ENCODE measurements around the gene SSH2.

The SSH2 gene

DNA sequence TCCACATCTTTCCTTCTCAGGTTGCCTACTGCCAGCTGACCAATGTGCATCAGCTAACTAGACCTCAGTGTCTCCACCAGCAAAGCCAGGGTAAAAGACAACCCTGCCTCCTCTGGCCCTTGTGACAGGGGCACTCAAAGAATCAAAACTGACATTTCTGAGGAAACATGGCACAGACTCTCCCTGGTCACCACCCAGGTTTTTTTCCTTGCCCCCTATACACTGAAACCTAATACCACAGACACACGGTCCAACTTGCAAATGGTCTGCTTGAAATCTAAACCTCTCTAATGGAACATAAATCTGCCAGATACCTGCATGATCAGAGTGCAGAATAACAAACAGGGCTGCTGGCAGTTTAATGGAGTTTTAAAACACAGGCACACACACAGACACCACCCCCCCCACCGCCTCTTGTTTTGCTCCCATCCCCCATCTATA is 287.8 kb downstream of the SSH2 start (continued):
- no peak for TF ChIP-seq ZNF23 (tag by site-specific recombination; IDR thresholded peaks at IDR 0.05; ENCODE audit: borderline replicate concordance)
- TF ChIP-seq, protein P1, sequence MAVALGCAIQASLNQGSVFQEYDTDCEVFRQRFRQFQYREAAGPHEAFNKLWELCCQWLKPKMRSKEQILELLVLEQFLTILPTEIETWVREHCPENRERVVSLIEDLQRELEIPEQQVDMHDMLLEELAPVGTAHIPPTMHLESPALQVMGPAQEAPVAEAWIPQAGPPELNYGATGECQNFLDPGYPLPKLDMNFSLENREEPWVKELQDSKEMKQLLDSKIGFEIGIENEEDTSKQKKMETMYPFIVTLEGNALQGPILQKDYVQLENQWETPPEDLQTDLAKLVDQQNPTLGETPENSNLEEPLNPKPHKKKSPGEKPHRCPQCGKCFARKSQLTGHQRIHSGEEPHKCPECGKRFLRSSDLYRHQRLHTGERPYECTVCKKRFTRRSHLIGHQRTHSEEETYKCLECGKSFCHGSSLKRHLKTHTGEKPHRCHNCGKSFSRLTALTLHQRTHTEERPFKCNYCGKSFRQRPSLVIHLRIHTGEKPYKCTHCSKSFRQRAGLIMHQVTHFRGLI (tag by site-specific recombination; IDR thresholded peaks at IDR 0.05): no peak
- no peak for TF ChIP-seq ZNF560 (tag by site-specific recombination; IDR thresholded peaks at IDR 0.05; ENCODE audit: borderline replicate concordance)
- TF ChIP-seq ZSCAN23 (tag by site-specific recombination; IDR thresholded peaks at IDR 0.05): peak; percentile 67
- no peak for TF ChIP-seq SCRT1 (tag by site-specific recombination; IDR thresholded peaks at IDR 0.05; ENCODE audit: borderline replicate concordance)
- TF ChIP-seq ZIC2 (tag by site-specific recombination; IDR thresholded peaks at IDR 0.05): peak; percentile 81
- no peak for TF ChIP-seq ZBTB21 (tag by site-specific recombination; IDR thresholded peaks at IDR 0.05)
- TF ChIP-seq ZNF426 (tag by site-specific recombination; IDR thresholded peaks at IDR 0.05): no peak
- TF ChIP-seq, protein P2, sequence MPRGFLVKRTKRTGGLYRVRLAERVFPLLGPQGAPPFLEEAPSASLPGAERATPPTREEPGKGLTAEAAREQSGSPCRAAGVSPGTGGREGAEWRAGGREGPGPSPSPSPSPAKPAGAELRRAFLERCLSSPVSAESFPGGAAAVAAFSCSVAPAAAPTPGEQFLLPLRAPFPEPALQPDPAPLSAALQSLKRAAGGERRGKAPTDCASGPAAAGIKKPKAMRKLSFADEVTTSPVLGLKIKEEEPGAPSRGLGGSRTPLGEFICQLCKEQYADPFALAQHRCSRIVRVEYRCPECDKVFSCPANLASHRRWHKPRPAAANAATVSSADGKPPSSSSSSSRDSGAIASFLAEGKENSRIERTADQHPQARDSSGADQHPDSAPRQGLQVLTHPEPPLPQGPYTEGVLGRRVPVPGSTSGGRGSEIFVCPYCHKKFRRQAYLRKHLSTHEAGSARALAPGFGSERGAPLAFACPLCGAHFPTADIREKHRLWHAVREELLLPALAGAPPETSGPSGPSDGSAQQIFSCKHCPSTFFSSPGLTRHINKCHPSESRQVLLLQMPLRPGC (tag by site-specific recombination; IDR thresholded peaks at IDR 0.05): peak; percentile 50; the same call in 1 of the 2 replicates
- TF ChIP-seq, protein P3, sequence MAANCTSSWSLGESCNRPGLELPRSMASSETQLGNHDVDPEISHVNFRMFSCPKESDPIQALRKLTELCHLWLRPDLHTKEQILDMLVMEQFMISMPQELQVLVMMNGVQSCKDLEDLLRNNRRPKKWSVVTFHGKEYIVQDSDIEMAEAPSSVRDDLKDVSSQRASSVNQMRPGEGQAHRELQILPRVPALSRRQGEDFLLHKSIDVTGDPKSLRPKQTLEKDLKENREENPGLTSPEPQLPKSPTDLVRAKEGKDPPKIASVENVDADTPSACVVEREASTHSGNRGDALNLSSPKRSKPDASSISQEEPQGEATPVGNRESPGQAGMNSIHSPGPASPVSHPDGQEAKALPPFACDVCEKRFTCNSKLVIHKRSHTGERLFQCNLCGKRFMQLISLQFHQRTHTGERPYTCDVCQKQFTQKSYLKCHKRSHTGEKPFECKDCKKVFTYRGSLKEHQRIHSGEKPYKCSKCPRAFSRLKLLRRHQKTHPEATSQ (tag by site-specific recombination; IDR thresholded peaks at IDR 0.05): no peak
- TF ChIP-seq, protein P4, sequence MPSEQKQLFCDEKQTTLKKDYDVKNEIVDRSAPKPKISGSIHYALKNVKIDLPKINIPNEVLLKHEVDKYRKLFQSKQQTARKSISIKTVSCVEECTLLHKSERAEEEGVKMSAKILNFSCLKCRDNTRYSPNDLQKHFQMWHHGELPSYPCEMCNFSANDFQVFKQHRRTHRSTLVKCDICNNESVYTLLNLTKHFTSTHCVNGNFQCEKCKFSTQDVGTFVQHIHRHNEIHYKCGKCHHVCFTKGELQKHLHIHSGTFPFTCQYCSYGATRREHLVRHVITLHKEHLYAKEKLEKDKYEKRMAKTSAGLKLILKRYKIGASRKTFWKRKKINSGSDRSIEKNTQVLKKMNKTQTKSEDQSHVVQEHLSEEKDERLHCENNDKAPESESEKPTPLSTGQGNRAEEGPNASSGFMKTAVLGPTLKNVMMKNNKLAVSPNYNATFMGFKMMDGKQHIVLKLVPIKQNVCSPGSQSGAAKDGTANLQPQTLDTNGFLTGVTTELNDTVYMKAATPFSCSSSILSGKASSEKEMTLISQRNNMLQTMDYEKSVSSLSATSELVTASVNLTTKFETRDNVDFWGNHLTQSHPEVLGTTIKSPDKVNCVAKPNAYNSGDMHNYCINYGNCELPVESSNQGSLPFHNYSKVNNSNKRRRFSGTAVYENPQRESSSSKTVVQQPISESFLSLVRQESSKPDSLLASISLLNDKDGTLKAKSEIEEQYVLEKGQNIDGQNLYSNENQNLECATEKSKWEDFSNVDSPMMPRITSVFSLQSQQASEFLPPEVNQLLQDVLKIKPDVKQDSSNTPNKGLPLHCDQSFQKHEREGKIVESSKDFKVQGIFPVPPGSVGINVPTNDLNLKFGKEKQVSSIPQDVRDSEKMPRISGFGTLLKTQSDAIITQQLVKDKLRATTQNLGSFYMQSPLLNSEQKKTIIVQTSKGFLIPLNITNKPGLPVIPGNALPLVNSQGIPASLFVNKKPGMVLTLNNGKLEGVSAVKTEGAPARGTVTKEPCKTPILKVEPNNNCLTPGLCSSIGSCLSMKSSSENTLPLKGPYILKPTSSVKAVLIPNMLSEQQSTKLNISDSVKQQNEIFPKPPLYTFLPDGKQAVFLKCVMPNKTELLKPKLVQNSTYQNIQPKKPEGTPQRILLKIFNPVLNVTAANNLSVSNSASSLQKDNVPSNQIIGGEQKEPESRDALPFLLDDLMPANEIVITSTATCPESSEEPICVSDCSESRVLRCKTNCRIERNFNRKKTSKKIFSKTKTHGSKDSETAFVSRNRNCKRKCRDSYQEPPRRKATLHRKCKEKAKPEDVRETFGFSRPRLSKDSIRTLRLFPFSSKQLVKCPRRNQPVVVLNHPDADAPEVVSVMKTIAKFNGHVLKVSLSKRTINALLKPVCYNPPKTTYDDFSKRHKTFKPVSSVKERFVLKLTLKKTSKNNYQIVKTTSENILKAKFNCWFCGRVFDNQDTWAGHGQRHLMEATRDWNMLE (tag by site-specific recombination; conservative IDR thresholded peaks at IDR 0.05; ENCODE audit: low read depth): no peak
- TF ChIP-seq, protein P5, sequence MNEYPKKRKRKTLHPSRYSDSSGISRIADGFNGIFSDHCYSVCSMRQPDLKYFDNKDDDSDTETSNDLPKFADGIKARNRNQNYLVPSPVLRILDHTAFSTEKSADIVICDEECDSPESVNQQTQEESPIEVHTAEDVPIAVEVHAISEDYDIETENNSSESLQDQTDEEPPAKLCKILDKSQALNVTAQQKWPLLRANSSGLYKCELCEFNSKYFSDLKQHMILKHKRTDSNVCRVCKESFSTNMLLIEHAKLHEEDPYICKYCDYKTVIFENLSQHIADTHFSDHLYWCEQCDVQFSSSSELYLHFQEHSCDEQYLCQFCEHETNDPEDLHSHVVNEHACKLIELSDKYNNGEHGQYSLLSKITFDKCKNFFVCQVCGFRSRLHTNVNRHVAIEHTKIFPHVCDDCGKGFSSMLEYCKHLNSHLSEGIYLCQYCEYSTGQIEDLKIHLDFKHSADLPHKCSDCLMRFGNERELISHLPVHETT (tag by site-specific recombination; IDR thresholded peaks at IDR 0.05): no peak
- no peak for TF ChIP-seq ZNF747 (tag by site-specific recombination; IDR thresholded peaks at IDR 0.05)
- TF ChIP-seq ZBTB1 (tag by site-specific recombination; IDR thresholded peaks at IDR 0.05): no peak
- no peak for TF ChIP-seq ZNF221 (tag by site-specific recombination; IDR thresholded peaks at IDR 0.05; ENCODE audit: borderline replicate concordance)
- TF ChIP-seq ZNF624 (tag by site-specific recombination; IDR thresholded peaks at IDR 0.05): no peak
- no peak for TF ChIP-seq ZNF37A (tag by site-specific recombination; IDR thresholded peaks at IDR 0.05)
- no peak for TF ChIP-seq ZNF133 (tag by site-specific recombination; IDR thresholded peaks at IDR 0.05)
- no peak for TF ChIP-seq ZNF223 (tag by site-specific recombination; IDR thresholded peaks at IDR 0.05)
- TF ChIP-seq ZNF202 (tag by site-specific recombination; IDR thresholded peaks at IDR 0.05; ENCODE audit: borderline replicate concordance): no peak
- peak; percentile 61; the same call in 1 of the 2 replicates for TF ChIP-seq WT1 (tag by site-specific recombination; IDR thresholded peaks at IDR 0.05)
- TF ChIP-seq, protein P6, sequence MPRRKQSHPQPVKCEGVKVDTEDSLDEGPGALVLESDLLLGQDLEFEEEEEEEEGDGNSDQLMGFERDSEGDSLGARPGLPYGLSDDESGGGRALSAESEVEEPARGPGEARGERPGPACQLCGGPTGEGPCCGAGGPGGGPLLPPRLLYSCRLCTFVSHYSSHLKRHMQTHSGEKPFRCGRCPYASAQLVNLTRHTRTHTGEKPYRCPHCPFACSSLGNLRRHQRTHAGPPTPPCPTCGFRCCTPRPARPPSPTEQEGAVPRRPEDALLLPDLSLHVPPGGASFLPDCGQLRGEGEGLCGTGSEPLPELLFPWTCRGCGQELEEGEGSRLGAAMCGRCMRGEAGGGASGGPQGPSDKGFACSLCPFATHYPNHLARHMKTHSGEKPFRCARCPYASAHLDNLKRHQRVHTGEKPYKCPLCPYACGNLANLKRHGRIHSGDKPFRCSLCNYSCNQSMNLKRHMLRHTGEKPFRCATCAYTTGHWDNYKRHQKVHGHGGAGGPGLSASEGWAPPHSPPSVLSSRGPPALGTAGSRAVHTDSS (tag by site-specific recombination; IDR thresholded peaks at IDR 0.05): no peak
- no peak for TF ChIP-seq ZFP41 (tag by site-specific recombination; IDR thresholded peaks at IDR 0.05; ENCODE audit: borderline replicate concordance)
- TF ChIP-seq ZNF112 (tag by site-specific recombination; IDR thresholded peaks at IDR 0.05): no peak
- no peak for TF ChIP-seq ZNF433 (tag by site-specific recombination; IDR thresholded peaks at IDR 0.05; ENCODE audit: low read depth)
- TF ChIP-seq ZNF292 (tag by site-specific recombination; IDR thresholded peaks at IDR 0.05; ENCODE audit: borderline replicate concordance, low read depth): no peak
- TF ChIP-seq ZNF768 (tag by site-specific recombination; IDR thresholded peaks at IDR 0.05): no peak
- TF ChIP-seq KLF8 (tag by site-specific recombination; IDR thresholded peaks at IDR 0.05): peak; percentile 71

All from HEK293 (cell line).